ENCODE measurements around the gene OSBPL9.

The OSBPL9 gene

DNA sequence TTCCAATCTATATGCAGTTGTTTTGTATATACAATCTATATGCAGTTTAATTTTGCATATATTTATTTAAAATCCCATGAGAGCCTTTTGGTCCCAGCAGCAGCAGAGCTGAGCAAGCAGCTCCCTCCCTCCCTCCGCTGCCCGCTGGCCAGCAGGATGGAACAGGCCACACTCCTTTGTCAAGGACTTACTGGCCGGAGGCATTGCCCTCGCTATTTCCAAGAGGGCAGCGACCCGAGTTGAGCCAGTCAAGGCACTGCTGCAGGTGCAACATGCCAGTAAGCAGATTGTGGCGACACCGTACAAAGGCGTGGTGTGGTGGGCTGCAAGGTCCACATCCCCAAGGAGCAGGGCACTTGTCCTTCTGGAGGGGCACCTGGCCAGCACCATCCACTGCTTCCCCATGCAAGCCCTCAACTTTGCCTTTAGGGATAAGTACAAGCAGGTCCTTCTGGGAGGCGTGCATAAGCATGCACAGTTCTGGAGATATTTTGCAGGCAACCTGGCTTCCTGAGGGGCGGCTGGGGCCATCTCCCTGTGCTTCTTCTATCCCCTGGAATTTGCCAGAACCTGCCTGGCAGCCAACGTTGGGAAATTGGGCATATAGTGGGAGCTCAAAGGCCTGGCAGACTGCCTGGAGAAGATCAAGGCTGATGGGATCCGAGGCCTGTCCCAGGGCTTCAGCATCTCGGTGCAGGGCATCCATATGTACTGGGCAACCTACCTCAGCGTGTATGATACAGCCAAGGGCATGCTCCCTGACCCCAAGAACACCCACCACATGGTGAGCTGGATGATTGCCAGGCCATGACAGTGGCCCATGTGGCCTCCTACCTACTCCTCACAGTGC lies 92.2 kb downstream of the OSBPL9 start:
- Histone ChIP-seq H3K36me3 (ENCODE audit: insufficient read depth, low read length) (no peaks in the 10 kb centered on the region), H3K4me1 (ENCODE audit: insufficient read depth, low read length) (no peaks in the 10 kb centered on the region), H3K9me3 (ENCODE audit: control insufficient read depth, insufficient read depth, low read length) (no peaks in the 10 kb centered on the region), H3K9ac (ENCODE audit: low read depth, low read length) (no peak overlapping the region)

DNA sequence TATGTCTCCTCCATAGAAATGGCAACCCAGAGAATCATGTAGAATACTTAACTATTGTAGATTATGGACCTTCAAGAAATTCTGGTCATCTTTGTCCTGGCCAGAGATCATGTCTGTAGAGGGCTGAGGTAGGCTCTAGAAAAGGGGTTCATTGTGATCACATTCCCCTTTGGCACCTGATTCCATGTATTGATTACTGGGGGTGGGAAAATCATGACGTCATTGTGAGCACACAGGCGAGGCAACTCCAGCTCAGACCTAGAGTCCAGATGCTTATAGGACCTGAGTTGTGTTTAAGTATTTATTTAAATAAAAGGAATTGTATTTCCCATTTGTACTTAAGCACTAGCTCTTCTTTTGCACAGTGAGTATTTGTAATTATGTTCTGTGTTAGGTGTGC lies 93.1 kb downstream of the OSBPL9 start:
- H3K4me1 ChIP-seq (ENCODE audit: insufficient read depth, low read length), result no peaks in the 10 kb centered on the region
- H3K36me3 ChIP-seq (ENCODE audit: insufficient read depth, low read length), result no peaks in the 10 kb centered on the region
- no peaks in the 10 kb centered on the region for H3K9me3 ChIP-seq (ENCODE audit: control insufficient read depth, insufficient read depth, low read length)
- H3K9ac ChIP-seq (ENCODE audit: low read depth, low read length), result no peak overlapping the region

DNA sequence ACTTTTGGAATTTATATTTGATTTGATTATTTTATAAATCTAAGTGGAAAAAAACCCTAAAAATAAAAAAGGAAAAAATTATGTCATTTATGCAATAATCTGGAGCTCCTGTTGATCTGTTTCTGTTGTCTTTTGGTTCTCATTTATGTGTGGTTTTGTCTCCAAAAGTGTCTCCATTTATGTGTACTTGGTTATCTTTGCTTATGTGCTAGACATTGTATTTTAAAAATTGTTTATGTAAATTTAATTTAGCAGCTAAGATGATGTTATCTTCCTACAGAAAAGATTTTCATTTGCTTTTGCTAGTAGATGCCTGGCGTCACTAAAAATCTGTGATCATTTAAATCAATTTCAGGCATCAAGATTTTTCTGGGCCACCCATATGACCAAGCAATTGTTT lies 95.7 kb downstream of the OSBPL9 start:
- no peaks in the 10 kb centered on the region for H3K9me3 ChIP-seq (ENCODE audit: control insufficient read depth, insufficient read depth, low read length)
- no peaks in the 10 kb centered on the region for H3K36me3 ChIP-seq (ENCODE audit: insufficient read depth, low read length)
- no peak overlapping the region for H3K9ac ChIP-seq (ENCODE audit: low read depth, low read length)
- no peaks in the 10 kb centered on the region for H3K4me1 ChIP-seq (ENCODE audit: insufficient read depth, low read length)

DNA sequence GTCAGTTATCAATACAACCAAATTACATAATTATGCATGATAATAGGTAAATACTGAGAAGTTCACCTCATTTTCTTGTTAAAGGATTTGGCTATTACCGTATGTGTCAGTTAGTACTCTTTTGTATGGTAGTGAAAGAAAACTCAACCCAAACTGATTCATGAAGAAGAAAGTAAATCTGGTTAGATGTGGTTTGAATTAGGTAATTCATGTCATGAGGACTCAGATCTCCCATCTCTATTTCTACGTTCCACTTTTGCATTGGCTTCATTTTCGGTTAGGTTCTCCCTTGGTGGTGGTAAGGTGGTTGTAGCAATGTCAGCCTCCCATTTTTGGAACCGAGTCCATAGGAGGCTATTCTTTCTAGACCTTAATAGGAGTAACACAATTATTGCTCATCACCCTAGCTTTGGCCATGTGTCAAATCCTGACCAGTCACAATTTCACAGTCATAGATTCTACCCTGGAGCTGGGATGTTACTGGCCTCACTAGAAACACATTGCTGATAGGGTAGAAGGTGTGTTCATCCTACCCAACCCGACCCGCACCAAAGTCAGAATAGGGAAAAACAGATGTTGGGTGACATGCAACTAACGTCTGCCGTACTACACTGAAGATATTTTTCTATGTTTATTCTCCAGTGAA lies 97.6 kb downstream of the OSBPL9 start:
- Histone ChIP-seq H3K9me3 (ENCODE audit: control insufficient read depth, insufficient read depth, low read length) (no peaks in the 10 kb centered on the region), H3K4me1 (ENCODE audit: insufficient read depth, low read length) (no peaks in the 10 kb centered on the region), H3K9ac (ENCODE audit: low read depth, low read length) (no peak overlapping the region)

DNA sequence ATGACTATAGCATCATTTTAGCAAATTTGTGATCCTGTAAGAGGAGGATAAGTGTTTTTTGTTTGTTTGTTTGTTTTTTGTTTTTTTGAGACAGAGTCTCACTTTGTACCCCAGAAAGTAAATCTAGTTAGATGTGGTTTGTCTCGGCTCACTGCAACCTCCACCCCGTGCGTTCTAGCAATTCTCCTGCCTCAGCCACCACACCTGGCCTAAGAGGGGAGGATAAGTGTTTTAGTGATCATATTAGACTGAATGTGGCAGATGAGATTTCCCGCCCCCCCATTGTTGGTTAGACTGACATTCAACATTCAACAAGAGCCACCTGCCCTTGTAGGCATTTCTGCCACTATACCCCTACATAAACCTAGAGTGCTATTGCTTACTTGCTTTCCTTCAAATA lies 98.5 kb downstream of the OSBPL9 start:
- H3K36me3 ChIP-seq (ENCODE audit: insufficient read depth, low read length), result no peaks in the 10 kb centered on the region
- no peaks in the 10 kb centered on the region for H3K4me1 ChIP-seq (ENCODE audit: insufficient read depth, low read length)
- no peaks in the 10 kb centered on the region for H3K9me3 ChIP-seq (ENCODE audit: control insufficient read depth, insufficient read depth, low read length)
- no peak overlapping the region for H3K9ac ChIP-seq (ENCODE audit: low read depth, low read length)

More for the DNA sequence above, 97.6 kb downstream of the OSBPL9 start:
- H3K36me3 ChIP-seq (ENCODE audit: insufficient read depth, low read length), result no peaks in the 10 kb centered on the region

DNA sequence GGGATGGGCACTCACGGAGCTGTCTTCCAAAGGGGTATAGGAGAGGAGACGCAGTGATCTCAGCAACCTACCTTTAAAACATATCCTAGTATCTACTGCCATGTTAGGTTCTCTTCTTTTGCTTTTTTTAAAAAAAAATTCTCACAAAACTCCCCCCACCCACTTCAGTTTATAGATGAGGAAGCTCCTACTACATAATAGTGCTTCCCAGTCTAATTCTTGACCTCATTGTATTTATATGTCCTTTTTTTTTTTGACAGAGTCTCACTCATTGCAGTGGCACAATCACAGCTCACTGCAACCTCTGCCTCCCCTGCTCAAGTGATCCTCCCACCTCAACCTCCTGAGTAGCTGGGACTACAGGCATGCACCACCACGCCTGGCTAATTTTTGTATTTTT lies 99.9 kb downstream of the OSBPL9 start:
- Histone ChIP-seq H3K4me1 (ENCODE audit: insufficient read depth, low read length) (no peaks in the 10 kb centered on the region), H3K9ac (ENCODE audit: low read depth, low read length) (no peak overlapping the region), H3K9me3 (ENCODE audit: control insufficient read depth, insufficient read depth, low read length) (no peaks in the 10 kb centered on the region), H3K36me3 (ENCODE audit: insufficient read depth, low read length) (no peaks in the 10 kb centered on the region)

DNA sequence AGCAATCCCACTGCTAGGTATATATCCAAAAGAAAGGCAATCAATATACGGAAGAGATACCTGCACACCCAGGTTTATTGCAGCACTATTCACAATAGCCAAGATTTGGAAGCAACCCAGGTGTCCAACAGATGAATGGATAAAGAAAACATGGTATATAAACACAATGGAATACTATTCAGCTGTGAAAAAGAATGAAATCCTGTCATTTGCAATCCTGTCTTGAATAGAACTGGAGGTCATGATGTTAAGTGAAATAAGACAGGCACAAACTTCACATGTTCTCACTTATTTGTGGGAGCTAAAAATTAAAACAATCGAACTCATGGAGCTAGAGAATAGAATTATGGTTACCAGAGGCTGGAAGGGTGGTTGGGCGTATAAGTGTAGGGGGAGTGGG lies 101.0 kb downstream of the OSBPL9 start:
- no peaks in the 10 kb centered on the region for H3K4me1 ChIP-seq (ENCODE audit: insufficient read depth, low read length)
- H3K9me3 ChIP-seq (ENCODE audit: control insufficient read depth, insufficient read depth, low read length), result no peaks in the 10 kb centered on the region
- no peaks in the 10 kb centered on the region for H3K36me3 ChIP-seq (ENCODE audit: insufficient read depth, low read length)
- no peak overlapping the region for H3K9ac ChIP-seq (ENCODE audit: low read depth, low read length)

DNA sequence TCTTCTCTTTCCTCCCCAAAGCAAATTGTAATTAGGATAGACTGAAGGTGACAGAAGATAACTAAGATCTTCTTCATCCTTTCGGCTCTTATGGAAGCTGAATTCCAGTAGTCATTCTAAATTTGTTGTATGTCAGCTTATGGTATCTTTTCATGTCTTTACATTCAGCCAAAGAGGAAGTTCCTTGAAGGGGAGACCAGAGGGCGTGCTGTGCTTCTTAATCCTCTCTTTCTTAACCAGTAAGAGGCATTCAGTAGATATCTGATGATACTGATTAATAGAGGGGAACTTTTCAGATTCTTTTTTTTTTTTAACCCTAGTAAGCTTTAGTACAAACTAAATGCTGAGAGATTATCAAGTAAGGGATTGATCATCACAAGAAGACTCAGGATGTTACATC lies 102.3 kb downstream of the OSBPL9 start:
- no peaks in the 10 kb centered on the region for H3K36me3 ChIP-seq (ENCODE audit: insufficient read depth, low read length)
- H3K9me3 ChIP-seq (ENCODE audit: control insufficient read depth, insufficient read depth, low read length), result no peaks in the 10 kb centered on the region
- H3K4me1 ChIP-seq (ENCODE audit: insufficient read depth, low read length), result no peaks in the 10 kb centered on the region
- H3K9ac ChIP-seq (ENCODE audit: low read depth, low read length), result no peak overlapping the region

DNA sequence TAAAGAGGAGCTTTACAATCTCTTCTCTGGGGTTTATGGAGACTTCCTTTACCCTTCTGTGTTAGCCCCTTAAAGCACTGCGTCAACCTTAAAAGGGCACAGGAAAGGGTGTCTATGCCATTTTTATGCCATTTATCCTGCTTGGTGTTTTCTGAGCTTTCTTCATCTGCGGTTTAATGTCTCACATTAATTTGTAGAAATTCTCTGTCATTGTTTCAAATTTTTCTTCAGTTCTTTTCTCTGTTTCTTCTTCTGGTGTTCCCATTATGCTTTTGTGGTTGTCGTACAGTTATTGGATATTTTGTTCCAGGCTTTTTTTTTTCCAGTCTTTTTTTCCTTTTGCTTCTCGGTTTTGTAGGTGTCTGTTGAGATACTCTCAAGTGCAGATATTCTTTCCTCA lies 107.9 kb downstream of the OSBPL9 start:
- no peaks in the 10 kb centered on the region for H3K36me3 ChIP-seq (ENCODE audit: insufficient read depth, low read length)
- no peak overlapping the region for H3K9ac ChIP-seq (ENCODE audit: low read depth, low read length)
- no peaks in the 10 kb centered on the region for H3K9me3 ChIP-seq (ENCODE audit: control insufficient read depth, insufficient read depth, low read length)
- H3K4me1 ChIP-seq (ENCODE audit: insufficient read depth, low read length), result peaks cover 3% of the 10 kb centered on the region; the same call in 1 of the 2 replicates

DNA sequence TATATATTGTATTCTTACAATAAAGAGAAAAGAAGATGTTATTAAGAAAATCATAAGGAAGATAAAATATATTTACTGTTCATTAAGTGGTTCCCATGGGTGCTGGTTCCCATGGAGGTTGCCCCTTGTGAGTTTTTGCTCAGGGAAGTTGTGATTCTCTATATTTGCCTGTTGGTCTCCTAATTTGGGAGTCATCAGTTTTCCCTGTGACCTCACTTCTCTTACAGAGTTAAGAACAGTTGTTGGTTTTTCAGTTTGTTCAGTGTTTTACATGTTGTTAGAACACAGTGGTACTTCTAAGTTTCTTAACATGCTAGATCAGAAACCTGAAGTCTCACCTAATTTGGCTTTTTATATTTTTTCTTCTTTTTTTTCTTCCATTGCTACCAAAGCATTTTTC lies 109.2 kb downstream of the OSBPL9 start:
- no peaks in the 10 kb centered on the region for H3K9me3 ChIP-seq (ENCODE audit: control insufficient read depth, insufficient read depth, low read length)
- no peak overlapping the region for H3K9ac ChIP-seq (ENCODE audit: low read depth, low read length)

DNA sequence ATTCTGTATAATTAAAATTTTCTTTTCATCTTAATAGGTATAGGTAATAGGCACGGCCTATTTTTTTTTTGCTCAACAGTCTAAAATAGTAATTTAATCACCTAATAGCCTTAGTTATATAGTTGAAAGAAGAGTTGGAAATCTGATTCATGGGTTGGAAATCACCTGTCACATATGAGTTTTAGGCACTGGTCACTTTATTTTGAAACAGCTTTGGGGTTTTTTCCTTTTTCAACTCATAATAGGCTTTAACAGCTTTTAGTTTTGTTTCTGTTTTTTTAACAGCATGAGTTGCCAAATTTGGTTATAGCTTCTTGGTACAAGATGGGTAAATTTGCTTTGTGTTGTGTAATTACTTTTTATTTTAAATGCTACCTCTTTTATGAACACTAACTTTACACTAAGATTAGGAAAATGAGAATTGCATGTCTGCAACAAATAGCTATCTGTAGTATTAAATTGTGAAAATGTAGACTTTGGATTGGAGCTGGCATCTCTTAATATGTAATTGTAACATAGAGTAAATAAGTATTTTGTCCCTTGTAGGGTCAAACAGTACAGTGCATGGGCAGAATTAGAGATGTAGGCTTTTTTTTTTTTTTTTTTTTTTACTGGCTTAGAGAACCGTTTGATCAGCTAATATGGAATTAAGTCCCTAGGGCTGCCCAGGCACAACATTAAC lies 109.8 kb downstream of the OSBPL9 start:
- no peak overlapping the region for H3K9ac ChIP-seq (ENCODE audit: low read depth, low read length)
- H3K9me3 ChIP-seq (ENCODE audit: control insufficient read depth, insufficient read depth, low read length), result no peaks in the 10 kb centered on the region
- H3K36me3 ChIP-seq (ENCODE audit: insufficient read depth, low read length), result no peaks in the 10 kb centered on the region
- peaks cover 3% of the 10 kb centered on the region; the same call in 1 of the 2 replicates for H3K4me1 ChIP-seq (ENCODE audit: insufficient read depth, low read length)

More for the DNA sequence above, 109.2 kb downstream of the OSBPL9 start:
- peaks cover 3% of the 10 kb centered on the region; the same call in 1 of the 2 replicates for H3K4me1 ChIP-seq (ENCODE audit: insufficient read depth, low read length)
- no peaks in the 10 kb centered on the region for H3K36me3 ChIP-seq (ENCODE audit: insufficient read depth, low read length)

DNA sequence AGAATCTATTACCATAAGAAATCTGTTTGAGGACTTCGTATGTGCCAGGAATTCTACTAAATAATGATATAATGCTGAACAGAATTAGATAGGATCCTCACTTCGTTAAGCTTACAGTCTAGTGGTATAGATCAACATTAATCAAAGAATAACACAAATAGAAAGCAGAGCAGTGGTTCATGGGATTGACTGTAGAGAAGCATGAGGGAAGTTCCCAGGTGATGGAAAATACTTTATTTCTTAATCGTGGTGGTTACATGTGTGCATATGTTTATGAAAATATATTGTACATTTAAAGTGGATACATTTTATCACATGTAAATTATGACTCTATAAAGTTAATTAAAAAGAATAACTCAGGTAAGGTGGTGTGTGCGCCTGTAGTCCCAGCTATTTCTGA lies 110.5 kb downstream of the OSBPL9 start:
- Histone ChIP-seq H3K4me1 (ENCODE audit: insufficient read depth, low read length) (peaks cover 3% of the 10 kb centered on the region; the same call in 1 of the 2 replicates), H3K9ac (ENCODE audit: low read depth, low read length) (no peak overlapping the region), H3K36me3 (ENCODE audit: insufficient read depth, low read length) (no peaks in the 10 kb centered on the region), H3K9me3 (ENCODE audit: control insufficient read depth, insufficient read depth, low read length) (no peaks in the 10 kb centered on the region)

DNA sequence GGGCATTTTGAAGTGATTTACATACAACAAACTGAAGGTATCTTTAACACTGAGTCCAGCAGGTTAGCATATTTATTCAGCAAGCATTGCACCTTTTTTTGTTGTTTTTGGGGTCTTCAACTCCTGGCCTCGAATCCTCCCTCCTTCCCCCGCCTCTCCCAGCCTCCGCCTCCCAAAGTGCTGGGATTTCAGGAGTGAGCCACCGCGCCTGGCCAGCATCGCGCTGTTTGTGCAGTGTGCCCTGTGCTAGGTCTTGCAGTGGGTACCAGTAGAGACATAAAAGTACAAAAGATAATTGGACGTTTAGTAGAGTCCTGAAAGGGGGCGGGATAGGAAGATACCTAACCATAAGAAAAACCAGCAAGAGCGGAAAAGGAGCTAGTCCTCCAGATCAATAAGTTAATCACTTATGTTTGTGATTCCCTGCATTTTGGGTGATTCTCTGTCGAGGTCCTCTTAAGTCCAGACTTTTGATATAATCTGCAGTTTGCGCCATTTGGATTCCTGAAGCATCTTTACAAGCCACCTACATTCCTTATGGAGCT lies 111.8 kb downstream of the OSBPL9 start:
- H3K36me3 ChIP-seq (ENCODE audit: insufficient read depth, low read length), result no peaks in the 10 kb centered on the region
- H3K9ac ChIP-seq (ENCODE audit: low read depth, low read length), result peak overlapping the region; percentile 71
- H3K4me1 ChIP-seq (ENCODE audit: insufficient read depth, low read length), result peaks cover 7% of the 10 kb centered on the region
- no peaks in the 10 kb centered on the region for H3K9me3 ChIP-seq (ENCODE audit: control insufficient read depth, insufficient read depth, low read length)

DNA sequence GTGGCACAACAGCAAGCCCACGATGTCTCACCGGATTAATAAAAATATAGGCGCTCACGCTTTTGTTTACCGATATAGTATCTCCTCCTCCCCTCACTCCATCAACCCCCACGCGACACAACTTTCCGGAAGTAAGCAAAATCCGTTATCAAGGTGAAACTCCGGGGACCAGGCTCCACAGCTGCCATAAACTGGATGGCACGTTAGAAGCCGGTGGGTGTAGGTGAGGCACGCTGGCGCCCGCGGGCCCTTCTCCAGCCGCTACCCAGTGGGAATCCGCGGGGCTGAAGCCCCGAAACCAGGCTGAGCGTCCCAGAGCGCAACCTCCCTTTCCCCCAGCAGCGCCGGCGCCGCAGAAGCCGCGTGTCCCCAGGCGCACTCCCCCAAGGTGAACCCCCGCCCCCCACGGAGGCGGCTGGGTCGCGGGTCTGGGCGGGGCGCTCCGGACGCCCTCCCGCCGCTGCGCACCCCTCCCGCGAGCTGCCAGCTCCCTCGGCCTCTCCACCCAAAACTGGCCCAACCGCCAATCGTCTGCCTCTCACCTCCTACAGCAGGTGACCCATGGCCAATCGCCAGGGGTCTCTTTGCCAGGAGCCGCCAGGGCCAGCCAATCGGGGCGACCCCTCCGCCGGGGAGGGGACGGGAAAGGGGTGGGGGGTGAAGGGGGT lies 112.4 kb downstream of the OSBPL9 start:
- H3K36me3 ChIP-seq (ENCODE audit: insufficient read depth, low read length), result no peaks in the 10 kb centered on the region
- peak overlapping the region; percentile 93 for H3K9ac ChIP-seq (ENCODE audit: low read depth, low read length)
- H3K9me3 ChIP-seq (ENCODE audit: control insufficient read depth, insufficient read depth, low read length), result no peaks in the 10 kb centered on the region
- H3K4me1 ChIP-seq (ENCODE audit: insufficient read depth, low read length), result peaks cover 14% of the 10 kb centered on the region

Data from ES-I3 (cell line).